GM19455 (cell line): ENCODE measurements around the gene DLAT.
"Not testable (repeated sequence)": the region's sequence is repeated elsewhere in the genome, so short reads cannot be mapped to it uniquely, and the experiment has no call there.

Source experiments
- ATAC-seq: cut with Tn5 transposase; IDR thresholded peaks from one replicate; pipeline ENCODE4 v1.9.1; 2021; ENCODE audit not compliant: unreplicated experiment

Gene DLAT

DNA sequence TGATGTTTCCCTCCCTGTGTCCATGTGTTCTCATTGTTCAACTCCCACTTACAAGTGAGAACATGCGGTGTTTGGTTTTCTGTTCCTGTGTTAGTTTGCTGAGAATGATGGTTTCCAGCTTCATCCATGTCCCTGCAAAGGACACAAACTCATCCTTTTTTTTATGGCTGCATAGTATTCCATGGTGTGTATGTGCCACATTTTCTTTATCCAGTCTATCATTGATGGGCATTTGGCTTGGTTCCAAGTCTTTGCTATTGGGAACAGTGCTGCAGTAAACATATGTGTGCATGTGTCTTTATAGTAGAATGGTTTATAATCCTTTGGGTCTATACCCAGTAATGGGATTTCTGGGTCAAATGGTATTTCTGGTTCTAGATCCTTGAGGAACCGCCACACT lies 21.4 kb downstream of the DLAT start:
- not testable (repeated sequence) for ATAC-seq

GRCh38 chr11:112048256-112048655 lies 23.0 kb downstream of the DLAT start:
- ATAC-seq: not testable (repeated sequence)

DNA sequence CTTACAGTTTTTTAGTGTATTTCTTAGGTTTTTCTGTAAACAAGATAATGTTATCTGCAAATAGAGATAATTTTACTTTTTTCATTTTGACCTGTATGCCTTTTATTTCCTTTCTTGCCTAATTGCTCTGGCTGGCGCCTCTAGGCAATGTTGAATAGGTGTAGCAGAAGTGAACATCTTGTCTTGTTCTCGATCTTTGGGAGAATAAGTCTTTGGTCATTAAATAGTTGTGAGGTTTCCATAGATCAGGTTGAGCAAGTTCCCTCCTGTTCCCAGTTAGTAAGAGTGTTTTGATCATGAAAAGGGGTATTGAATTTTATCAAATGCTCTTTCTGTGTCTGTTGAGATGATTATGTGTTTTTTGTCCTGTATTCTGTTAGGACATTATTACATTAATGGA lies 24.6 kb downstream of the DLAT start:
- ATAC-seq: no peak

GRCh38 chr11:112050721-112051120 lies 25.5 kb downstream of the DLAT start:
- ATAC-seq: peak; percentile 90

DNA sequence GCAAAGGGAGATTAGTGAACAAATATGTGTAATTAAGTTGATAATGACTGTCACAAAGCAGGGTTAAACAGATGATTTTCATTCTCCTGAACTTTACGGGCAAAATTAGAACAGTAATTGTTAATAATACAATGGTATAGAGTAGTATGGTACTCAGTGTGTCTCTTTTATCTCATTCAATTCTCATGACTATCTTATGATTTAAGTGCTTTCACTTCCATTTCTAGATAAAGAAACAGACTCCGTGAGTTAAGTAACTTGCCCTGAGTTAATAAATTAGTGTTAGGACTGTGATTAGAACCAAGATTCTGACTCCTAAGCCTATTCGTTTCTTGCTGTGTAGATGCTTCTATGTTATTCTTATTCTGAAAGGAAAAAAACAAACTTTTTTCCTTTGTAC lies 26.6 kb downstream of the DLAT start:
- ATAC-seq: no peak

DNA sequence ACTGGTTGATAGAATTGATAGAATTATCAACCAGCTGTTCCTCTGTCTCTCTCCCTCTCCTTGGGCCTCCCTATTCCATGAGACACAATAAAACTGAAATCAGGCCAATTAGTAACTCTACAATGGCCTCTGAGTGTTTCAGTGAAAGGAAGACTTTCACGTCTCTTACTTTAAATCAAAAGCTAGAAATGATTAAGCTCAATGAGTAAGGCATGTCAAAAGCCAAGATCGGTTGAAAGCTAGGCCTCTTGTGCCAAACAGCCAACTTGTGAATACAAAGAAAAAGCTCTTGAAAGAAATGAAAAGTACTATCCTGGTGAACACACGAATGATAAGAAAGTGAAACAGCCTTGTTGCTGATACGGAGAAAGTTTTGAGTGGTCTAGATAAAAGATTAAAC lies 32.0 kb downstream of the DLAT start:
- no peak for ATAC-seq

- no peak for ATAC-seq
Measured at GRCh38 chr11:112058103-112058502, 32.9 kb downstream of the DLAT start.

- ATAC-seq: no peak
Measured at GRCh38 chr11:112062923-112063322, 37.7 kb downstream of the DLAT start.

GRCh38 chr11:112073941-112074811 lies 49.0 kb downstream of the DLAT start, which contains the start of the genes NKAPD1 and PIH1D2:
Gene NKAPD1, plus strand, starts transcription at chr11:112074299. Its CDS starts 1,276 bp downstream, at chr11:112075575.
Gene PIH1D2, minus strand, starts transcription at chr11:112074017. Its CDS starts 843 bp downstream, at chr11:112073174.
- ATAC-seq: peak; percentile 87

GRCh38 chr11:112082729-112083128 lies 57.5 kb downstream of the DLAT start:
- no peak for ATAC-seq

GRCh38 chr11:112085822-112086421 lies 60.7 kb downstream of the DLAT start:
- ATAC-seq: peak; percentile 42

GRCh38 chr11:112086422-112087191 lies 61.4 kb downstream of the DLAT start, which contains the start of the genes SDHD and TIMM8B:
Gene SDHD, plus strand, starts transcription at chr11:112086873. Its CDS starts 35 bp downstream, at chr11:112086908.
Gene TIMM8B, minus strand, starts transcription at chr11:112086756. Its CDS starts 33 bp downstream, at chr11:112086723.
- ATAC-seq: peak; percentile 91

DNA sequence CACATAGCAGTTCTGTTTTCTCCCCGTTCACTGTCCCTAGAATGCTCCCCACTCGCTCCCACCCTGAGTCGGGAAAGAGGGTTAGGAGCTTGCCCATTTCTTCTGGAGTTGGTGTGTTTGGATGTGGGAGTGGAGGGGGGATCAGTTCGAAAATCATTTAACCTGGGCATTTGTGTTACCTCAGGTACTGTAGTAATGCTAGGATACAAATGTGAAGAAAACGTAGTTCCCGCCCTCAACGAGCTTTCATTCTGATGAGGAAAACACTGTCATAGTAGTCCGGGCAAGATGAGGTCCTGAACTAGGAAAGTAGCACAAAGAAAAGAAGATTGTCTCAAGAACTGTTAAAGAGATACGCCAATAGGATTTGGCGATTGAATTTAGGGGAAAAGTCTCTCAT lies 62.0 kb downstream of the DLAT start:
- no peak for ATAC-seq

DNA sequence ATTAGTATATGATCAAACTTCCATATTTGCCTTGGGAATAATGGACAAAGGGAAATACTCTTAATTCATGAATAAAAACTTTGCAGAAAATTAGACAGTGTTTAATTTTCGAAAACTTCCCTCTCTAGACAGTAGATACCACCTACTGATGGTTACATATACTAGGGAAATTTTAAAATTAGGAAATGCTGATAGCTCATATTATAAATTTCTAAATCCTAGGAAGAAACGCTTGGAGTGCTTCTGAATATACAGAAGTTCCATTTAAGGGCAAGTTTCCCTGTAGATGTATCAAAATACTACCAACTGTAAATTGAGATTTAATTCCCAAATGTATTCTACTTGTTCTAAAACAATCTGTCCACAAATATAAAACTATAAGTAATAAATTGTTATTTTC lies 70.1 kb downstream of the DLAT start:
- not testable (repeated sequence) for ATAC-seq

- ATAC-seq: no peak
Measured at GRCh38 chr11:112096194-112096593, 71.0 kb downstream of the DLAT start.

- ATAC-seq: no peak
Measured at GRCh38 chr11:112097734-112098528, 72.7 kb downstream of the DLAT start.

- ATAC-seq: no peak
Measured at GRCh38 chr11:112100462-112100861, 75.3 kb downstream of the DLAT start.

GRCh38 chr11:112103446-112103845 lies 78.2 kb downstream of the DLAT start:
- no peak for ATAC-seq

- ATAC-seq: no peak
Measured at GRCh38 chr11:112106070-112106469, 80.9 kb downstream of the DLAT start.
